ENCODE measurements around the gene HTT-AS.

DNA sequence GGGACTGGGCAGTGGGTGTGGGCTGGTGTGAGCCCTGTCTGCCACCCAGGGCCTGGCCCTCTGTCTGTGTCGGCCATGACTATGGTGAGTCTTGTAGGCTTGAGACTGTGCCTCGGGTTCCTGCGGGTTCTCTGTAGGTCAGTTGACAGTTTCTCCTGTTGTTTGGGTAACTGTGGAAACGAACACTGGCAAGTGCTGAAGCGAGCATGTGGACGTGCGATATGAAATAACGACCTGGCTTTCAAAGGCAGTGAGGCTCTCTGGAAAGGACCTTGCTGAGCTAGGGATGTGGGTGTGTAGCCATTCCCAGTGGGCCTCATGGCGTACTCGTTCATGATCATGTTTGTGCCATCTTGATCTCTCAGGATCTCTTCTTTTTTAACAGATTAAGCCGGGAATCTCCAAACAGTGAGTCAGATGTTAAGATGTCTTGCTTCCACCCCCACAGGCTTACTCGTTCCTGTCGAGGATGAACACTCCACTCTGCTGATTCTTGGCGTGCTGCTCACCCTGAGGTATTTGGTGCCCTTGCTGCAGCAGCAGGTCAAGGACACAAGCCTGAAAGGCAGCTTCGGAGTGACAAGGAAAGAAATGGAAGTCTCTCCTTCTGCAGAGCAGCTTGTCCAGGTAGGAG lies 41.4 kb upstream of the HTT-AS start:
- TF ChIP-seq, protein P1, sequence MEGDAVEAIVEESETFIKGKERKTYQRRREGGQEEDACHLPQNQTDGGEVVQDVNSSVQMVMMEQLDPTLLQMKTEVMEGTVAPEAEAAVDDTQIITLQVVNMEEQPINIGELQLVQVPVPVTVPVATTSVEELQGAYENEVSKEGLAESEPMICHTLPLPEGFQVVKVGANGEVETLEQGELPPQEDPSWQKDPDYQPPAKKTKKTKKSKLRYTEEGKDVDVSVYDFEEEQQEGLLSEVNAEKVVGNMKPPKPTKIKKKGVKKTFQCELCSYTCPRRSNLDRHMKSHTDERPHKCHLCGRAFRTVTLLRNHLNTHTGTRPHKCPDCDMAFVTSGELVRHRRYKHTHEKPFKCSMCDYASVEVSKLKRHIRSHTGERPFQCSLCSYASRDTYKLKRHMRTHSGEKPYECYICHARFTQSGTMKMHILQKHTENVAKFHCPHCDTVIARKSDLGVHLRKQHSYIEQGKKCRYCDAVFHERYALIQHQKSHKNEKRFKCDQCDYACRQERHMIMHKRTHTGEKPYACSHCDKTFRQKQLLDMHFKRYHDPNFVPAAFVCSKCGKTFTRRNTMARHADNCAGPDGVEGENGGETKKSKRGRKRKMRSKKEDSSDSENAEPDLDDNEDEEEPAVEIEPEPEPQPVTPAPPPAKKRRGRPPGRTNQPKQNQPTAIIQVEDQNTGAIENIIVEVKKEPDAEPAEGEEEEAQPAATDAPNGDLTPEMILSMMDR (conservative IDR thresholded peaks at IDR 0.05; ENCODE audit: low read depth, low read length) = no peak
- no peak for TF ChIP-seq EZH2 (IDR thresholded peaks at IDR 0.05; ENCODE audit: borderline replicate concordance, low read depth, low read length, poor library complexity, severe bottlenecking)
